Lung (tissue), 12 donors: ENCODE measurements around the gene ZFP36L1. TPM values are rescaled to one million over a fixed set of nuclear protein-coding genes. Genes with fewer than 3 reads are reported as not detected.

Experiments used
- ATAC-seq: fragments of 200-7000 bp; cut with Tn5 transposase; one replicate; pipeline ENCODE4 v1.9.1; 2020; ENCODE audit warnings: moderate number of reproducible peaks; ENCODE audit not compliant: insufficient read depth, low FRiP score
- DNase-seq, 3 donors: peaks; one replicate each; pipeline ENCODE4 v3.0.0-alpha.2; 2013 to 2017
- H3K27ac ChIP-seq, 2 donors: one replicate each; pipeline ENCODE4 v1.5.1; 2013; ENCODE audit warnings: mild to moderate bottlenecking in 2 of 2, moderate library complexity in 2 of 2, control low read depth in 1 of 2, inconsistent platforms in 1 of 2, low read depth in 1 of 2, low read length in 1 of 2
- H3K27me3 ChIP-seq, 3 donors: one replicate each; pipeline ENCODE4 v1.5.1; 2013; ENCODE audit warnings: low read length in 2 of 3; ENCODE audit not compliant: control insufficient read depth in 3 of 3, insufficient read depth in 3 of 3
- H3K36me3 ChIP-seq, 4 donors: one replicate each; pipeline ENCODE4 v1.5.1; 2013; ENCODE audit warnings: low read length in 4 of 4, mild to moderate bottlenecking in 1 of 4, moderate library complexity in 1 of 4; ENCODE audit not compliant: control insufficient read depth in 4 of 4, insufficient read depth in 4 of 4
- H3K4me1 ChIP-seq, 5 donors: one replicate each; pipeline ENCODE4 v1.5.1; 2013; ENCODE audit warnings: low read length in 5 of 5, mild to moderate bottlenecking in 2 of 5, moderate library complexity in 1 of 5; ENCODE audit not compliant: control insufficient read depth in 5 of 5, insufficient read depth in 5 of 5
- H3K4me3 ChIP-seq: one replicate; pipeline ENCODE4 v1.5.1; 2013; ENCODE audit warnings: mild to moderate bottlenecking, control low read depth, moderate library complexity
- H3K9ac ChIP-seq, 2 donors: one replicate each; pipeline ENCODE4 v1.5.1; 2013; ENCODE audit warnings: low read length in 2 of 2, control low read depth in 1 of 2; ENCODE audit not compliant: insufficient read depth in 1 of 2
- H3K9me3 ChIP-seq, 4 donors: one replicate each; pipeline ENCODE4 v1.5.1; 2013; ENCODE audit warnings: low read length in 3 of 4, mild to moderate bottlenecking in 1 of 4, moderate library complexity in 1 of 4; ENCODE audit not compliant: control insufficient read depth in 4 of 4, insufficient read depth in 3 of 4
- WGBS, 2 donors: extraction: QIAGEN DNeasy Blood & Tissue Kit; methylation state at CpG; one replicate each; pipeline ENCODE4 v1.1.7; 2013; 5-methylcytosine and 5-hydroxymethylcytosine counted together
- polyA plus RNA-seq, 2 donors: library from polyadenylated mRNA; stranded (reverse); fragments of 200-250 nt; gene quantifications; one replicate each; pipeline ENCODE4 v1.2.1, GENCODE V29; 2013
- total RNA-seq, 2 donors: library from RNA; depleted of rRNA in 1 of 2; stranded (reverse); fragments of >200 nt in 1 of 2; gene quantifications; one replicate each; pipeline ENCODE4 v1.2.1, GENCODE V29; 2014 to 2021
- TF ChIP-seq, protein P1 (sequence below): IDR thresholded peaks from 2 replicates; pipeline ENCODE4 v1.5.1; 2012; ENCODE audit warnings: mild to moderate bottlenecking; ENCODE audit errors: control extremely low read depth, extremely low read depth
- donor health status: control.
- donor health status: control.
- donor health status: Bipolar disorder and iron deficiency.
- donor health status: healthy.
- donor health status: DM: yes; HTN: yes; CAD: no.

Gene ZFP36L1
- total and polyA plus RNA-seq, 4 donors = 63.7 to 364 (median 267) TPM

DNA sequence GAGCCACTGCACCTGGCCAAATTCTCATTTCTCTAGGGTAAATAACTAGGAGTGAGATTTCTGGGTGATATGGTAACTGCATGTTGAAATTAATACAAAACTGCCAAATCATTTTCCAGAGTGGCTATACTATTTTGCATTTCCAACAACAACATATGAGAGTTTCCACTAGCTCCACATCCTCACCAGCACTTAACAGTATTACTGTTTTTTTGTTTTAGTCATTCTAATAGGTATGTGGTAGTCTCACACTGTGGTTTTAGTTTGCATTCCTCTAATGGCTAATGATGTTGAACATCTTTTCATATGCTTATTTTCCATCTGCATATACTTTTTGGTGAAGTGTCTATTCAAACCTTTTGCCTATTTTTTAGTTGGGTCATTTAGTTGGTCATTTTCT lies 5.8 kb upstream of the ZFP36L1 start:
- Histone ChIP-seq H3K4me1 (peaks cover 0 to 14% (median 5%) of the 10 kb centered on the region in 5 donors), H3K9me3 (peaks cover 0 to 6% (median 1%) of the 10 kb centered on the region in 4 donors), H3K27ac (no peak overlapping the region), H3K4me3 (no peak overlapping the region), H3K27me3 (no peaks in the 10 kb centered on the region), H3K36me3 (no peaks in the 10 kb centered on the region), H3K9ac (no peak overlapping the region)
- ATAC-seq (no peak), DNase-seq (no peak)
- TF ChIP-seq, protein P1, sequence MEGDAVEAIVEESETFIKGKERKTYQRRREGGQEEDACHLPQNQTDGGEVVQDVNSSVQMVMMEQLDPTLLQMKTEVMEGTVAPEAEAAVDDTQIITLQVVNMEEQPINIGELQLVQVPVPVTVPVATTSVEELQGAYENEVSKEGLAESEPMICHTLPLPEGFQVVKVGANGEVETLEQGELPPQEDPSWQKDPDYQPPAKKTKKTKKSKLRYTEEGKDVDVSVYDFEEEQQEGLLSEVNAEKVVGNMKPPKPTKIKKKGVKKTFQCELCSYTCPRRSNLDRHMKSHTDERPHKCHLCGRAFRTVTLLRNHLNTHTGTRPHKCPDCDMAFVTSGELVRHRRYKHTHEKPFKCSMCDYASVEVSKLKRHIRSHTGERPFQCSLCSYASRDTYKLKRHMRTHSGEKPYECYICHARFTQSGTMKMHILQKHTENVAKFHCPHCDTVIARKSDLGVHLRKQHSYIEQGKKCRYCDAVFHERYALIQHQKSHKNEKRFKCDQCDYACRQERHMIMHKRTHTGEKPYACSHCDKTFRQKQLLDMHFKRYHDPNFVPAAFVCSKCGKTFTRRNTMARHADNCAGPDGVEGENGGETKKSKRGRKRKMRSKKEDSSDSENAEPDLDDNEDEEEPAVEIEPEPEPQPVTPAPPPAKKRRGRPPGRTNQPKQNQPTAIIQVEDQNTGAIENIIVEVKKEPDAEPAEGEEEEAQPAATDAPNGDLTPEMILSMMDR = no peak

DNA sequence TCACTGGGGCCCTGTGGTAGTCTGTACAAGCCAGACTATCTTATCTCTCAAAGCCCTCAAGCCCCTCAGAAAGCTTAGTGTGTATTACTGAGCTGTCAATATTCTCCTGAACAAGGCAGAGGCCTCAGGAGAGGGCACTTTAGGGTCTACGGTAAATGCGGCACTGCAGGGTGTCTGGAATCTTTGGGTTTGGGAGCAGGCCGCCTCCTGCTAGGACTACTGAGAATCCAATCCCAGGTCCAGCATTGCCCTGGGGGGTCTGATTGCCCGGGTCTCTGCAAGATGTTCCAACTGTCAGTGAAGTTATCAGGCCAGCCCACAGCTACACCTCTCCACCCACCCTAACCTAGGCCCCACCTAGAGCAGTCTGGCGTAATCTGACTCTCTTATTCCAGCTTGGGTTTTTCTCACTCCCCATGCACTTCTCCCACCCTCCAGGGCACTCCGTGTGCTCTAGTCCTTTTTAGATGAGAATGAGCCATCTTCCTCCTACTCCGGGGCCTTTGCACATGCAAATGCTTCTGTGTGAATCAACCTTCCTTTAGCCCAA lies 4.3 kb upstream of the ZFP36L1 start:
- no peak for DNase-seq
- Histone ChIP-seq H3K9me3 (peaks cover 0 to 6% (median 1%) of the 10 kb centered on the region in 4 donors), H3K27me3 (no peaks in the 10 kb centered on the region), H3K36me3 (peaks cover 0 to 7% (median 0%) of the 10 kb centered on the region in 4 donors), H3K4me1 (peaks cover 0 to 14% (median 5%) of the 10 kb centered on the region in 5 donors), H3K9ac (no peak overlapping the region), H3K27ac (peak overlapping the region in 1 of 2 donors; percentile 100), H3K4me3 (no peak overlapping the region)
- TF ChIP-seq, protein P1 = no peak
- 81 to 91% methylated on average over 7 of the region's 7 CpGs for WGBS, 2 donors
- no peak for ATAC-seq

DNA sequence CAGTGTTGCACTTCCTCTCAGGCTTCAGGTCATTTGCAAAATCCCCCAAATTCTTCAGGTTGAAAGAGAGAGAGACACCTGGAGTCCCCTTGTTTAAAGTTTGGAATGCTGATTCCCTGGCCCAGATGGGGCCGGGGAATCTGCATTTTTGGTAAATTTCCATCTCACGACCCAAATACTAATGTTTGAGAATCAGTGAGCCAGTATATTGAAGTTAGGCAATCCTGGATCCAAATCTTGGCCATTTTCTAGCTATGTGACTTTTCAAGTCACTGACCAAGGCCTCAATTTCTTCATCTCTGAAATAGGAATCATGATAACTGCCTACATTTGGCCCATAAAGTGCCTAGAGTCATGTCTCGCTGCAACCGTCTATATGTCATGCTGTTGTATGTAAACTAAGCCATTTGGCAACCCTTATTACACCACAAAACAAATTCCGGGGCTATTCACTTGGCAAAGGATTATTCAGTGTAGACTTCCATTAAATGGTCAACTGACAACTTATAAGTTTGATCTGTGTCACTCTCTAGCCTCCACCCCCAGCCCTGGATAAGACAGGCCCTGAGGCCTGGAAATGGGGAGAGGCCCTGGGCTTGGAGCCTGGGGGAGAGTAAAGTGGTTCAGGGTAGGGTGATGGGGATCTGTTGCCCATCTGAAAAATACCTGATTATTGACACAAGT lies 3.7 kb upstream of the ZFP36L1 start:
- peaks cover 0 to 4% (median under 1%) of the 10 kb centered on the region in 4 donors for H3K9me3 ChIP-seq
- H3K4me1 ChIP-seq = peaks cover 0 to 14% (median 5%) of the 10 kb centered on the region in 5 donors
- ATAC-seq (no peak), DNase-seq (no peak)
- peak overlapping the region; percentile 99 to 100 for H3K27ac ChIP-seq
- H3K9ac ChIP-seq = peak overlapping the region; percentile 92 to 99
- H3K4me3 ChIP-seq = peak overlapping the region; percentile 87
- TF ChIP-seq, protein P1 = no peak
- 54 to 65% methylated on average over 5 of the region's 5 CpGs for WGBS, 2 donors
- H3K36me3 ChIP-seq = peaks cover 0 to 13% (median 2%) of the 10 kb centered on the region in 4 donors
- H3K27me3 ChIP-seq = no peaks in the 10 kb centered on the region
